GM19455 (cell line): ENCODE data around the gene NADK.

Experiments
- ATAC-seq: cut with Tn5 transposase; IDR thresholded peaks from one replicate; pipeline ENCODE4 v1.9.1; 2021; ENCODE audit not compliant: unreplicated experiment

NADK gene, protein sequence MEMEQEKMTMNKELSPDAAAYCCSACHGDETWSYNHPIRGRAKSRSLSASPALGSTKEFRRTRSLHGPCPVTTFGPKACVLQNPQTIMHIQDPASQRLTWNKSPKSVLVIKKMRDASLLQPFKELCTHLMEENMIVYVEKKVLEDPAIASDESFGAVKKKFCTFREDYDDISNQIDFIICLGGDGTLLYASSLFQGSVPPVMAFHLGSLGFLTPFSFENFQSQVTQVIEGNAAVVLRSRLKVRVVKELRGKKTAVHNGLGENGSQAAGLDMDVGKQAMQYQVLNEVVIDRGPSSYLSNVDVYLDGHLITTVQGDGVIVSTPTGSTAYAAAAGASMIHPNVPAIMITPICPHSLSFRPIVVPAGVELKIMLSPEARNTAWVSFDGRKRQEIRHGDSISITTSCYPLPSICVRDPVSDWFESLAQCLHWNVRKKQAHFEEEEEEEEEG

DNA sequence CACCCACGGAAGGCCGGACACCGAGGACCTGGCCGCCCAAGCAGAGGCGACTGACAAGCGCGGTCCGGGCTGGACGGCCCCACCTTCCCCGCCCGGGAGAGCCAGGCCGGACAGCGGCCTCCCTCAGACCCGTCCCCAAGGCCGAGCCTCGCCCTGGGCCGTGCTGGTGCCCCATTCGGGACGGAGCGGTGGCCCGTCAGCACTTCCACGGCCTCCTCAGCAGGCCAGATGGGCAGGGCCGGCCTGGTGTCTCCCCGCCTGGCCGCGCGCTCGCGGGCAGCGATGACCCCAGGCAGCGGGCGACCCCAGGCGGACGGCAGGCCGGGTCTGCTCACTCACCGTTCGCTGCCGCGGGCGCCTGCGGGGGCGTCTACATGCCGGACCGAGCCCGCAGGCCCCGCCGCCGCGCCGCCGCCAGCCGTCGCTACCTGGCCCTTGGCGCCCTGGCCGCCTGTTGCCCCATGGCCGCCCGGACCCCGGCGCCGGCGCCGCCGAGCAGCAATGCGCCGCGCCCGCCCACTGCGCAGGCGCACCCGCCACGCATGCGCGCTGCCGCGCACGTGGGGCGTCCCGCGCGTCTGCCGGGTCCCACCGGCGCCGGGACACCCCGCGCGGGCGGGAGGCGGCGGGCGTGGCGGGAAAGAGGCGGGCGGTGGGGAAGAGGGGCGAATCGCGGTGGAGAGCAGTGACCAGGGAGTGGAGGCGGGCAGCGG is at the start of gene NADK:
Gene NADK (minus strand): TSS at position 521 of the 713 bp plus-strand sequence. CDS start 13,064 bp downstream, outside the sequence.
- peak; percentile 29 for ATAC-seq

DNA sequence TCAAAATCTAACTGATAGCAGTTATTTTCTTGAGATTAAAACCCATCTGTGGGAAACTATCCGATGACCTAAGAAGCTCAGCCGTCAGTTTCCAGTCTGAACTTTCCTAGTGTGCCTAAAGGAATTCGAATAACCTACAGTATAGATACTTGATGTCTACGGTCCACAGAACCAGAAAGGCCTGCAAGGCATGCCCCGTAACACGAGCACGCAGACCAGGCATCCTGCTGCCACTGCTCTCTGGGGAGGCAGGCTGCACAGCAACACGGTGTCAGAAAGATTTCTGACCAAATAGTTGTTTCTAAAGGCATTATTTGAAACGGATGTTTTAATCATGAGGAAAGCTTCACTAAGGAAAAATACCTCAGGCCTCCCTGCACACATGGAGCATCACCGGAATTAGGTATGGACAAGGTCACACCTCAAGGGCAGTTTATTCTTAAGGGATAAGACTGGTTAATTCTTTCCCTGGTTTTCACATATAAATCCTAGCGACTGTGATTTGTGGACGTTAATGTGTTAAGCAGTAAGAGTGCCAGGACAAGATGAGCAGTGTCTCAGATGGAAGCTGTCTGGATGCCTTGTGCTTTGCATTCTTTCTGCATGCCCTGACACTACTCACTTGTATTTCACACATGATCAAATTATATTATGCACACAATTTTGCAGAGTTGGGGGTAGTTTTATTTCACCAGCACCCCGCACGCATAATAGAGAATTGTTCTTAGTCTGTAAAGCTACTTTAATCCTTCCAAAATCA is 49.0 kb upstream of the NADK start:
- ATAC-seq, result no peak

GRCh38 chr1:1826356-1827088 is 48.3 kb upstream of the NADK start:
- no peak for ATAC-seq

DNA sequence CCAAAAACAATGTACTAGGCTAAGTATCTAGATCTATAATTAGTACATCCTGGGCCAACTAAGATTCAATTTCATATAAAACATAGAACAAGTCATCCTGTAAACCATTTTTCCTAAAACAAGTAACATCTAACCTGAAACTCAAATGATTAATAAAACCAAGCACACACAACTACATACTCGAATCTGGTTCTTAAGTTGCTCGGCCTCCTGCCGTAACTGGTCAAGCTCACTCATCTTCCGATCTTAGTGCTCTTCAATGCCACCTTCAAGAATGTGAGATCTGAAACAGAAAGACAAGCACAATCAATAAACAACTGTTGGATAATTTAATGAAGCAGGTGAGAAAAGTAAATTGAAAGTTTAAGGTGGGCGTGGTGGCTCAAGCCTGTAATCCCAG is 46.9 kb upstream of the NADK start:
- ATAC-seq, result no peak

- no peak for ATAC-seq
Measured at GRCh38 chr1:1819762-1820161, 41.5 kb upstream of the NADK start.

DNA sequence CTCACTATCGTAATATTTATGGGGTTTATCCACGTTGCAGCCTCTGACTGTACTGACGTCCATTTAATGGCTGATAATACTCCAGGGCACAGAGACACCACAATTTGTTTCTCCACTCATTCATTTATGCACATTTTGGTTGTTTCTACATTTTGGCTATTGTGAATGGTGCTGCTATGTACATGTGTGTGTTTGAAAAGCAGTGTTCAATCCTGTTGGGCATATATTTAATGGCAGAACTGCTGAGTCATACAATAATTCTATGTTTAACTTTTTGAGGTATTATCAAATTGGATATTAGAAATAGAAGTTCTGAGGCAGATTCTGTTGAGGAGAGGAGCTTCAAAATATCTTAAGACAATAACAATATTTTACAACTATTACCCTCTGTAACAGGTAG is 39.0 kb upstream of the NADK start:
- no peak for ATAC-seq

GRCh38 chr1:1815606-1816281 is 37.5 kb upstream of the NADK start:
- ATAC-seq, result no peak

GRCh38 chr1:1809489-1809888 is 31.2 kb upstream of the NADK start:
- ATAC-seq, result no peak

GRCh38 chr1:1808206-1808605 is 29.9 kb upstream of the NADK start:
- no peak for ATAC-seq

- ATAC-seq, result no peak
Measured at GRCh38 chr1:1806890-1807289, 28.6 kb upstream of the NADK start.

DNA sequence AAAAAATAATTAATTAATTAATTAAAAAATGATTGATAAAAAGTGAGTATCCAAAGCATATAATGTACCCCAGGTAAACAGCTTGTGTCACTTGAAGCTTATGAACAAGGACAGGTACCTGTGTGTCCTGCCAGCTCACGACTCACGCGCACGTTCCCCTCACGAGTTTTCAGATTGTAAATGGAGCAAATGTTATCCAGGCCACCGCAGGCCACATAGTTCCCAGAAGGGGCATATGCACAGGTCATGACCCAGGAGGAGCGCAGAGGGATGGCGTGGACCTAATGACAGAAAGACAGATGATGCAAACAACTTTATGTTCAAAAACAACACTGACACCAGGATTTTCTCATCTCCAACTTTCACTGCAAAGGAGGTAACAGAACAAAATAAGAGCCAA is 26.0 kb upstream of the NADK start:
- ATAC-seq, result no peak

- ATAC-seq, result no peak
Measured at GRCh38 chr1:1802871-1803270, 24.6 kb upstream of the NADK start.

DNA sequence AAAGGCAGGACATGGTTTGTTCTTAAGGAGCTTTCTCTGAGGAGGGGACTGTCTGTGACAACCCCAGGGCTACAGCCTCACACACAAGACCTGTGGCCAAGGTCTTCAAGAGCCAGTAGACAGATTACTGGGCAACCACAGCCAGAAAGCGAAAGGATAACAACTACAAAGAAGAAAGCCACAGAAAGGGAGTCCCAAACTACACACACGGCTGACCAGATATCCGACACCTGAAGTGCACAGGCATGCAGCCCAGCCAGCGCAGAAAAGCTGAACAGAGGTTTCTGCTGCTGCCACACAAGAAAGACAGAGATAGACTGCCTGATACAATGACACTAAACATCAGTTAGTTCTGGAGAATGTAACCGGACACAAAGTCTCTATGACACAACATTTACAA is 21.4 kb upstream of the NADK start:
- ATAC-seq, result peak; percentile 74

DNA sequence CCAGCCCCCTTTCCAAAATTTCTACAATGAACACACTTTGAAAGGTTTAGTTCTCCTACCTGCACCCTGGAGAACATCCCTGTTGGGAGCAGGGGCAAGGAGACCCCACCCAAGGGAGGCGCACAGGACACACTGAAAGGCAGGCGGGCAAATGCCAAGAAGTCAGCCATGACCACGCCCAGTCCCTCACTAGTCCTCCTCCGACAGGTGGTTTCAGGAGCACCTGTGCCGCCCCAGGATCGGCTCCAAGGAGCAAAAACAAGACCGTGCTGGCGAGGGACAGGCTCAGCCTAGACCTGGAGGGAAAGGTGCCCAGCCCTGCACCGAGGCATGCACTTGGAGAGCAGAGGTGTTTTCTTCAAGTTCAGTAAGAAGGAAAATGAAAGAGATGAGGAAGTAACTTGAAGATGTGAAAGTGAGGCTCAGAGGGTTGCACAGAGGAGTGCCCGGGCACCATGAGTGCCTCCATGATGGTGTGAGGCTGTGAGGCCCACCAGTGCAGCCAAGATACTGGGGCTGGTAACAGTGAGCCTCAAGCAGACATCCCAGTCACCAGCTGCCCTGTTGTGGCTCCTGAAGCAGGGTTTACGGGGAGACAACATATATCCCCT is 19.6 kb upstream of the NADK start:
- no peak for ATAC-seq

DNA sequence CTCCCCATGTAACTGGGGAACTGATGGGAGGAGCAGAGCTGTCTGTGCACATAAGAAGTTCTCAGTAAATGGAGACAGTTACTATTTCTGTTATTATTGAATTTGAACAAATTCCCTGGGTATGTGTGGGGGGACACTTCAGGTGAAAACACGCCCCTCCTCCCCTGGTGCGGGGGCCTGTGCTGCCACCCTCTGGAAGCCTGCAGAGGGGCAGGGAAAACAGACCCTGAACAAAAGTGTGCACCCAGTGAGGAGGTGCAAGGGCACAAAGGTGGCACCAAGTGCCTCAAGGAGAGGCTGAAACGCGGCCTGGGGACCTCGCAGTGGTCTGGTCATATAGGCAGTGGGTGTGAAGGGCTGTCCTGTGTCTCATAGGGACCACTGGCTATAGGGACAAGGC is 18.2 kb upstream of the NADK start:
- no peak for ATAC-seq

DNA sequence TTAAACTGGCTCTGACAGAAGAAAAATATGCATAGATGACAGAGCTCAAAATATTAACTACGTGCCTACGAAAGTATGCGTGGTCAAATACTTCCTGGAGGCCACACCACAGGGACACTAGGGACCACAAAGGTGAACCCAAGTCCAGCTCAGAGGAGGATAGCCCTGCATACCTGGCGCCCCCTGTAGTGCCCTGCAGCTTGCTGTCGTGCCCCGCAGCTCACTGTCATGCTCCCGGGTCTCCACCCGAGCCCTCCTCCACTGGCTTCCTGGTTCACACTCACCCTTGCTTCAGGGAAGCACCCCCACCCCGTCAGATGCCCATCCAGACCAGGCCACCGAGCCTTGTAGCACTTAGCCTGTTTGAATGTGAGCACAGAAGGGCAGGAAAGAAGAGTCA is 16.7 kb upstream of the NADK start:
- ATAC-seq, result no peak

- ATAC-seq, result no peak
Measured at GRCh38 chr1:1793481-1794244, 15.4 kb upstream of the NADK start.

GRCh38 chr1:1788646-1789431 is 10.6 kb upstream of the NADK start:
- ATAC-seq, result no peak
